Astrocyte of the spinal cord (primary cell): Measurements from ENCODE around the gene PPP1R27.
"Not testable (repeated sequence)": the region's sequence is repeated elsewhere in the genome, so short reads cannot be mapped to it uniquely, and the experiment has no call there.

Experiments
- DNase-seq: peaks from one replicate; pipeline ENCODE4 v3.0.0; 2011; ENCODE audit warnings: low read depth, low spot score
- H3K4me3 ChIP-seq: 2 replicates; pipeline ENCODE4 v1.5.1; 2011; ENCODE audit warnings: low read depth, mild to moderate bottlenecking, low read length, moderate library complexity
- CTCF ChIP-seq: IDR thresholded peaks from 2 replicates; pipeline ENCODE4 v1.5.1; 2012; ENCODE audit warnings: low read depth, mild to moderate bottlenecking, low read length, inconsistent platforms
- in situ Hi-C: cut with HindIII; loops from 2 replicates; pipeline ENCODE4 v1.10.0; 2017; ENCODE audit warnings: low sequenced_read_pairs

Gene PPP1R27

GRCh38 chr17:81841866-81842265 lies 7.0 kb upstream of the PPP1R27 start:
- H3K4me3 ChIP-seq: no peak overlapping the region
- in situ Hi-C loops: no loop called here
- no peak for TF ChIP-seq CTCF
- no peak for DNase-seq

- in situ Hi-C loops: no loop called here
- no peak overlapping the region for H3K4me3 ChIP-seq
- DNase-seq: no peak
- TF ChIP-seq CTCF: no peak
These were observed 6.3 kb upstream of the PPP1R27 start for GRCh38 chr17:81840826-81841778.

GRCh38 chr17:81840059-81840458 lies 5.2 kb upstream of the PPP1R27 start:
- in situ Hi-C loops, H3K4me3 ChIP-seq, DNase-seq: not testable (repeated sequence)

GRCh38 chr17:81839301-81839700 lies 4.5 kb upstream of the PPP1R27 start:
- in situ Hi-C loops: no loop called here
- DNase-seq: no peak
- H3K4me3 ChIP-seq: no peak overlapping the region
- no peak for TF ChIP-seq CTCF

- no peak overlapping the region for H3K4me3 ChIP-seq
- in situ Hi-C loops: no loop called here
- DNase-seq: no peak
- TF ChIP-seq CTCF: no peak
These were observed 4.0 kb upstream of the PPP1R27 start for GRCh38 chr17:81838753-81839255.

- no peak for TF ChIP-seq CTCF
- H3K4me3 ChIP-seq: no peak overlapping the region
- in situ Hi-C loops: no loop called here
- no peak for DNase-seq
These were observed 2.8 kb upstream of the PPP1R27 start for GRCh38 chr17:81837641-81838040.

- DNase-seq: no peak
- H3K4me3 ChIP-seq: peak overlapping the region; percentile 76
- in situ Hi-C loops: no loop called here
- no peak for TF ChIP-seq CTCF
These were observed 674 bp downstream of the PPP1R27 start for GRCh38 chr17:81833921-81834830.
